Measurements from ENCODE around the gene RNF114. TPM values are rescaled to one million over a fixed set of nuclear protein-coding genes. Genes with fewer than 3 reads are reported as not detected.

RNF114 gene
- total and polyA plus RNA-seq, 10 of the 15 experiments (the other 5 are each of a cell fraction or from before 2014, with no cell fraction given), result 28.0 to 82.3 (median 47.2) TPM

DNA sequence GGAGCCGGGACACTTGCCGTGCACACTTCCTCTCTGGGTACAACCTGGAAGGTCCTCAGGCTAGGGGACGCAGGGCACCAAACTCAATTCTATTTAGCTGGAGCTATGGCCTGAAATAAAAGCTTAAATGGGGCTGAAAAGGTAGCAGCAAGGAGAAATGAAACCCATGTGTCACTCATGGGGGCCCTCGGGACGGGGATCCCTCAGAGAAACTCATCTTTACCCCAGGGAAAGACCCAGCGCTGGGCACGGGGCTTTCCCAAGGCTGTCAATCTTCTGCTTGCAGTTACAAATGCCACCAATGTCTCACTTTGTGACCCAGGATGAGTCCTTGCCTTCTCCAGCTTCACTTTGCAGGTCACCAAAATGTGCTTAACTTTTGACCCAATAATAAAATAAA is 63.1 kb downstream of the RNF114 start (continued):
- TF ChIP-seq, protein P1, sequence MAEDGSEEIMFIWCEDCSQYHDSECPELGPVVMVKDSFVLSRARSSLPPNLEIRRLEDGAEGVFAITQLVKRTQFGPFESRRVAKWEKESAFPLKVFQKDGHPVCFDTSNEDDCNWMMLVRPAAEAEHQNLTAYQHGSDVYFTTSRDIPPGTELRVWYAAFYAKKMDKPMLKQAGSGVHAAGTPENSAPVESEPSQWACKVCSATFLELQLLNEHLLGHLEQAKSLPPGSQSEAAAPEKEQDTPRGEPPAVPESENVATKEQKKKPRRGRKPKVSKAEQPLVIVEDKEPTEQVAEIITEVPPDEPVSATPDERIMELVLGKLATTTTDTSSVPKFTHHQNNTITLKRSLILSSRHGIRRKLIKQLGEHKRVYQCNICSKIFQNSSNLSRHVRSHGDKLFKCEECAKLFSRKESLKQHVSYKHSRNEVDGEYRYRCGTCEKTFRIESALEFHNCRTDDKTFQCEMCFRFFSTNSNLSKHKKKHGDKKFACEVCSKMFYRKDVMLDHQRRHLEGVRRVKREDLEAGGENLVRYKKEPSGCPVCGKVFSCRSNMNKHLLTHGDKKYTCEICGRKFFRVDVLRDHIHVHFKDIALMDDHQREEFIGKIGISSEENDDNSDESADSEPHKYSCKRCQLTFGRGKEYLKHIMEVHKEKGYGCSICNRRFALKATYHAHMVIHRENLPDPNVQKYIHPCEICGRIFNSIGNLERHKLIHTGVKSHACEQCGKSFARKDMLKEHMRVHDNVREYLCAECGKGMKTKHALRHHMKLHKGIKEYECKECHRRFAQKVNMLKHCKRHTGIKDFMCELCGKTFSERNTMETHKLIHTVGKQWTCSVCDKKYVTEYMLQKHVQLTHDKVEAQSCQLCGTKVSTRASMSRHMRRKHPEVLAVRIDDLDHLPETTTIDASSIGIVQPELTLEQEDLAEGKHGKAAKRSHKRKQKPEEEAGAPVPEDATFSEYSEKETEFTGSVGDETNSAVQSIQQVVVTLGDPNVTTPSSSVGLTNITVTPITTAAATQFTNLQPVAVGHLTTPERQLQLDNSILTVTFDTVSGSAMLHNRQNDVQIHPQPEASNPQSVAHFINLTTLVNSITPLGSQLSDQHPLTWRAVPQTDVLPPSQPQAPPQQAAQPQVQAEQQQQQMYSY (CRISPR knock-in tag; IDR thresholded peaks at IDR 0.05), result no peak
- no peak for TF ChIP-seq NRF1 (conservative IDR thresholded peaks at IDR 0.05; ENCODE audit: low read depth, low read length)
- TF ChIP-seq SIN3A (IDR thresholded peaks at IDR 0.05; ENCODE audit: low read depth, low read length), result no peak
- no peak for TF ChIP-seq SMARCA5 (IDR thresholded peaks at IDR 0.05)
- TF ChIP-seq MEF2B (IDR thresholded peaks at IDR 0.05; ENCODE audit: partially characterized antibody, poor library complexity, severe bottlenecking), result peak; percentile 94
- TF ChIP-seq SP1 (IDR thresholded peaks at IDR 0.05; ENCODE audit: low read depth, low read length), result no peak
- TF ChIP-seq RUNX3 (IDR thresholded peaks at IDR 0.05; ENCODE audit: low read length), result no peak; the same call in 1 of the 2 replicates
- no peak for TF ChIP-seq NFYB (IDR thresholded peaks at IDR 0.05; ENCODE audit: insufficient read depth, low read depth, low read length)
- TF ChIP-seq, protein P2, sequence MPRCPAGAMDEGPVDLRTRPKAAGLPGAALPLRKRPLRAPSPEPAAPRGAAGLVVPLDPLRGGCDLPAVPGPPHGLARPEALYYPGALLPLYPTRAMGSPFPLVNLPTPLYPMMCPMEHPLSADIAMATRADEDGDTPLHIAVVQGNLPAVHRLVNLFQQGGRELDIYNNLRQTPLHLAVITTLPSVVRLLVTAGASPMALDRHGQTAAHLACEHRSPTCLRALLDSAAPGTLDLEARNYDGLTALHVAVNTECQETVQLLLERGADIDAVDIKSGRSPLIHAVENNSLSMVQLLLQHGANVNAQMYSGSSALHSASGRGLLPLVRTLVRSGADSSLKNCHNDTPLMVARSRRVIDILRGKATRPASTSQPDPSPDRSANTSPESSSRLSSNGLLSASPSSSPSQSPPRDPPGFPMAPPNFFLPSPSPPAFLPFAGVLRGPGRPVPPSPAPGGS (IDR thresholded peaks at IDR 0.05; ENCODE audit: borderline replicate concordance, insufficient read depth, low read depth, low read length, poor library complexity, severe bottlenecking), result peak; percentile 71
- TF ChIP-seq, protein P3, sequence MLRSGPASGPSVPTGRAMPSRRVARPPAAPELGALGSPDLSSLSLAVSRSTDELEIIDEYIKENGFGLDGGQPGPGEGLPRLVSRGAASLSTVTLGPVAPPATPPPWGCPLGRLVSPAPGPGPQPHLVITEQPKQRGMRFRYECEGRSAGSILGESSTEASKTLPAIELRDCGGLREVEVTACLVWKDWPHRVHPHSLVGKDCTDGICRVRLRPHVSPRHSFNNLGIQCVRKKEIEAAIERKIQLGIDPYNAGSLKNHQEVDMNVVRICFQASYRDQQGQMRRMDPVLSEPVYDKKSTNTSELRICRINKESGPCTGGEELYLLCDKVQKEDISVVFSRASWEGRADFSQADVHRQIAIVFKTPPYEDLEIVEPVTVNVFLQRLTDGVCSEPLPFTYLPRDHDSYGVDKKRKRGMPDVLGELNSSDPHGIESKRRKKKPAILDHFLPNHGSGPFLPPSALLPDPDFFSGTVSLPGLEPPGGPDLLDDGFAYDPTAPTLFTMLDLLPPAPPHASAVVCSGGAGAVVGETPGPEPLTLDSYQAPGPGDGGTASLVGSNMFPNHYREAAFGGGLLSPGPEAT (IDR thresholded peaks at IDR 0.05; ENCODE audit: low read depth), result peak; percentile 75
- TF ChIP-seq RCOR1 (conservative IDR thresholded peaks at IDR 0.05; ENCODE audit: low read depth, low read length), result no peak
- TF ChIP-seq RB1 (IDR thresholded peaks at IDR 0.05; ENCODE audit: borderline replicate concordance), result peak; percentile 50; the same call in 1 of the 2 replicates
- no peak for TF ChIP-seq JUND (IDR thresholded peaks at IDR 0.05; ENCODE audit: low read depth, low read length)
- no peak for TF ChIP-seq CEBPB (IDR thresholded peaks at IDR 0.05; ENCODE audit: borderline replicate concordance in 1 of 2, low read depth in 2 of 2, low read length in 2 of 2)
- TF ChIP-seq POU2F2 (IDR thresholded peaks at IDR 0.05; ENCODE audit: borderline replicate concordance, low read depth, low read length), result no peak
- no peak for TF ChIP-seq BRCA1 (IDR thresholded peaks at IDR 0.05; ENCODE audit: low read depth, low read length)
- no peak for TF ChIP-seq CHD1 (IDR thresholded peaks at IDR 0.05; ENCODE audit: low read depth, low read length)
- peak; percentile 52; the same call in 1 of the 2 replicates for TF ChIP-seq FOXM1 (IDR thresholded peaks at IDR 0.05; ENCODE audit: low read depth, low read length)
- no peak for TF ChIP-seq EGR1 (IDR thresholded peaks at IDR 0.05; ENCODE audit: borderline replicate concordance in 1 of 2, low read depth in 2 of 2, low read length in 2 of 2)
- TF ChIP-seq, protein P4, sequence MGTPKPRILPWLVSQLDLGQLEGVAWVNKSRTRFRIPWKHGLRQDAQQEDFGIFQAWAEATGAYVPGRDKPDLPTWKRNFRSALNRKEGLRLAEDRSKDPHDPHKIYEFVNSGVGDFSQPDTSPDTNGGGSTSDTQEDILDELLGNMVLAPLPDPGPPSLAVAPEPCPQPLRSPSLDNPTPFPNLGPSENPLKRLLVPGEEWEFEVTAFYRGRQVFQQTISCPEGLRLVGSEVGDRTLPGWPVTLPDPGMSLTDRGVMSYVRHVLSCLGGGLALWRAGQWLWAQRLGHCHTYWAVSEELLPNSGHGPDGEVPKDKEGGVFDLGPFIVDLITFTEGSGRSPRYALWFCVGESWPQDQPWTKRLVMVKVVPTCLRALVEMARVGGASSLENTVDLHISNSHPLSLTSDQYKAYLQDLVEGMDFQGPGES (IDR thresholded peaks at IDR 0.05), result no peak
- TF ChIP-seq SREBF2 (IDR thresholded peaks at IDR 0.05; ENCODE audit: low read length), result no peak
- no peak for TF ChIP-seq ZNF24 (IDR thresholded peaks at IDR 0.05)

All from GM12878 (cell line).